PFSK-1 (cell line): ENCODE results near the gene FBXO31.

Source experiments
- FOXP2 ChIP-seq: optimal IDR thresholded peaks from 2 replicates; pipeline ENCODE3; 2011; ENCODE audit warnings: borderline replicate concordance, control low read depth, inconsistent platforms; ENCODE audit not compliant: insufficient read depth; ENCODE audit errors: extremely low read length, extremely low read depth
- POLR2AphosphoS5 ChIP-seq: IDR thresholded peaks from 2 replicates; pipeline ENCODE4 v1.6.1; 2012; ENCODE audit warnings: low read depth, mild to moderate bottlenecking, control low read depth, low read length, moderate library complexity
- REST ChIP-seq, 2 experiments: IDR thresholded peaks; 2 replicates each; pipeline versions ENCODE4 v1.6.1 to v1.8.0; 2011 to 2012; ENCODE audit warnings: low read depth in 2 of 2, low read length in 2 of 2, control low read depth in 1 of 2, inconsistent platforms in 1 of 2, mild to moderate bottlenecking in 1 of 2, moderate library complexity in 1 of 2; ENCODE audit not compliant: insufficient read depth in 1 of 2
- SIN3A ChIP-seq: IDR thresholded peaks from 2 replicates; pipeline ENCODE4 v1.6.1; 2012; ENCODE audit warnings: mild to moderate bottlenecking, low read length, moderate library complexity, borderline replicate concordance; ENCODE audit not compliant: insufficient read depth
- TAF1 ChIP-seq: IDR thresholded peaks from 2 replicates; pipeline ENCODE4 v1.6.1; 2012; ENCODE audit warnings: low read length, control low read depth, borderline replicate concordance; ENCODE audit not compliant: insufficient read depth

- no peak for TF ChIP-seq POLR2AphosphoS5
- TF ChIP-seq TAF1: no peak
- TF ChIP-seq SIN3A: no peak
- no peak for TF ChIP-seq REST (IDR thresholded peaks at IDR 0.05; ENCODE audit: insufficient read depth in 1 of 2, low read depth in 2 of 2, low read length in 2 of 2)
- TF ChIP-seq FOXP2: no peak
These were observed 25.6 kb upstream of the FBXO31 start for GRCh38 chr16:87409153-87409552.
